Stimulated activated CD8-positive, alpha-beta memory T cell treated with anti-CD3 and anti-CD28 coated beads, Interleukin-15, amount 100 ng/mL, for 4 hours (primary cell): ENCODE data around the gene PRR15L.
"Not testable (repeated sequence)": the region's sequence is repeated elsewhere in the genome, so short reads cannot be mapped to it uniquely, and the experiment has no call there.

Source experiments
- DNase-seq, 2 donors: peaks; one replicate each; pipeline ENCODE4 v3.0.0-alpha.2; 2020; ENCODE audit warnings: low read depth in 2 of 2

The PRR15L gene

GRCh38 chr17:47957591-47958490 lies at the start of gene PRR15L:
Gene PRR15L, minus strand, starts transcription at chr17:47957883. Its CDS starts 4,649 bp downstream, at chr17:47953234.
- no peak for DNase-seq

GRCh38 chr17:48006936-48007709 lies 49.4 kb upstream of the PRR15L start:
- DNase-seq = no peak

GRCh38 chr17:48004983-48005382 lies 47.3 kb upstream of the PRR15L start:
- DNase-seq = no peak

GRCh38 chr17:48003417-48004151 lies 45.9 kb upstream of the PRR15L start:
- no peak for DNase-seq

GRCh38 chr17:48002916-48003416 lies 45.3 kb upstream of the PRR15L start:
- no peak for DNase-seq

GRCh38 chr17:48002266-48002915 lies 44.7 kb upstream of the PRR15L start:
- no peak for DNase-seq

GRCh38 chr17:48001657-48002056 lies 44.0 kb upstream of the PRR15L start:
- DNase-seq = not testable (repeated sequence)

- no peak for DNase-seq
These were observed 43.5 kb upstream of the PRR15L start for GRCh38 chr17:48001197-48001596.

GRCh38 chr17:47999582-47999981 lies 41.9 kb upstream of the PRR15L start:
- no peak for DNase-seq

GRCh38 chr17:47998044-47998443 lies 40.4 kb upstream of the PRR15L start:
- DNase-seq = no peak

- DNase-seq = no peak
These were observed 39.9 kb upstream of the PRR15L start for GRCh38 chr17:47997586-47997985.

GRCh38 chr17:47996201-47996600 lies 38.5 kb upstream of the PRR15L start:
- DNase-seq = no peak

GRCh38 chr17:47995241-47995935 lies 37.7 kb upstream of the PRR15L start:
- DNase-seq = no peak

- no peak for DNase-seq
These were observed 37.0 kb upstream of the PRR15L start for GRCh38 chr17:47994724-47995123.

- DNase-seq = no peak
These were observed 36.3 kb upstream of the PRR15L start for GRCh38 chr17:47993964-47994363.

GRCh38 chr17:47993031-47993564 lies 35.4 kb upstream of the PRR15L start:
- DNase-seq = no peak

GRCh38 chr17:47992216-47992615 lies 34.5 kb upstream of the PRR15L start:
- DNase-seq = no peak

- DNase-seq = no peak
These were observed 33.5 kb upstream of the PRR15L start for GRCh38 chr17:47990962-47991731.

GRCh38 chr17:47989700-47990099 lies 32.0 kb upstream of the PRR15L start:
- no peak for DNase-seq

- no peak for DNase-seq
These were observed 31.5 kb upstream of the PRR15L start for GRCh38 chr17:47989159-47989558.
